ENCODE measurements around the gene FGF19. TPM values are rescaled to one million over a fixed set of nuclear protein-coding genes. Genes with fewer than 3 reads are reported as not detected.
"Not testable (repeated sequence)": the region's sequence is repeated elsewhere in the genome, so short reads cannot be mapped to it uniquely, and the experiment has no call there.

The FGF19 gene
- polyA plus RNA-seq, 2 donors: not detected

- WGBS, 2 donors: 57 to 66% methylated on average over 13 of the region's 13 CpGs
- Histone ChIP-seq H3K27ac (ENCODE audit: low read depth in 2 of 2, low read length in 1 of 2) (no peak overlapping the region), H3K27me3 (ENCODE audit: control insufficient read depth in 1 of 2, insufficient read depth in 2 of 2, low read length in 2 of 2) (peaks cover 8 to 19% of the 10 kb centered on the region in 2 donors), H3K4me3 (ENCODE audit: low read depth in 1 of 2, low read length in 2 of 2) (no peak overlapping the region), H3K9me3 (ENCODE audit: control insufficient read depth in 2 of 2, insufficient read depth in 1 of 2, low read depth in 1 of 2, low read length in 1 of 2) (peaks cover 0 to 2% of the 10 kb centered on the region in 2 donors), H3K4me1 (ENCODE audit: control insufficient read depth in 2 of 2, insufficient read depth in 2 of 2, low read length in 1 of 2) (peaks cover 3 to 8% of the 10 kb centered on the region in 2 donors), H3K36me3 (ENCODE audit: control insufficient read depth in 2 of 2, insufficient read depth in 2 of 2, low read length in 1 of 2) (no peaks in the 10 kb centered on the region)
These were observed 4.6 kb downstream of the FGF19 start for GRCh38 chr11:69699213-69699612.

GRCh38 chr11:69698362-69698761 lies 5.5 kb downstream of the FGF19 start:
- Histone ChIP-seq H3K27ac (ENCODE audit: low read depth in 2 of 2, low read length in 1 of 2) (no peak overlapping the region), H3K36me3 (ENCODE audit: control insufficient read depth in 2 of 2, insufficient read depth in 2 of 2, low read length in 1 of 2) (no peaks in the 10 kb centered on the region), H3K4me1 (ENCODE audit: control insufficient read depth in 2 of 2, insufficient read depth in 2 of 2, low read length in 1 of 2) (peaks cover 0 to 8% of the 10 kb centered on the region in 2 donors), H3K4me3 (ENCODE audit: low read depth in 1 of 2, low read length in 2 of 2) (no peak overlapping the region), H3K9me3 (ENCODE audit: control insufficient read depth in 2 of 2, insufficient read depth in 1 of 2, low read depth in 1 of 2, low read length in 1 of 2) (peaks cover 0 to 2% of the 10 kb centered on the region in 2 donors), H3K27me3 (ENCODE audit: control insufficient read depth in 1 of 2, insufficient read depth in 2 of 2, low read length in 2 of 2) (peaks cover 8 to 13% of the 10 kb centered on the region in 2 donors)
- WGBS, 2 donors: 83 to 88% methylated on average over 2 of the region's 2 CpGs

GRCh38 chr11:69697861-69698260 lies 6.0 kb downstream of the FGF19 start:
- Histone ChIP-seq H3K27me3 (ENCODE audit: control insufficient read depth in 1 of 2, insufficient read depth in 2 of 2, low read length in 2 of 2) (peaks cover 6 to 9% of the 10 kb centered on the region in 2 donors), H3K9me3 (ENCODE audit: control insufficient read depth in 2 of 2, insufficient read depth in 1 of 2, low read depth in 1 of 2, low read length in 1 of 2) (no peaks in the 10 kb centered on the region), H3K36me3 (ENCODE audit: control insufficient read depth in 2 of 2, insufficient read depth in 2 of 2, low read length in 1 of 2) (no peaks in the 10 kb centered on the region), H3K4me3 (ENCODE audit: low read depth in 1 of 2, low read length in 2 of 2) (no peak overlapping the region), H3K27ac (ENCODE audit: low read depth in 2 of 2, low read length in 1 of 2) (no peak overlapping the region), H3K4me1 (ENCODE audit: control insufficient read depth in 2 of 2, insufficient read depth in 2 of 2, low read length in 1 of 2) (peaks cover 0 to 4% of the 10 kb centered on the region in 2 donors)
- WGBS, 2 donors: 83 to 87% methylated on average over 10 of the region's 10 CpGs

GRCh38 chr11:69697469-69697843 lies 6.4 kb downstream of the FGF19 start:
- WGBS, 2 donors: 88 to 91% methylated on average over 8 of the region's 8 CpGs
- Histone ChIP-seq H3K4me3 (ENCODE audit: low read depth in 1 of 2, low read length in 2 of 2) (no peak overlapping the region), H3K27me3 (ENCODE audit: control insufficient read depth in 1 of 2, insufficient read depth in 2 of 2, low read length in 2 of 2) (peaks cover 3 to 9% of the 10 kb centered on the region in 2 donors), H3K9me3 (ENCODE audit: control insufficient read depth in 2 of 2, insufficient read depth in 1 of 2, low read depth in 1 of 2, low read length in 1 of 2) (no peaks in the 10 kb centered on the region), H3K36me3 (ENCODE audit: control insufficient read depth in 2 of 2, insufficient read depth in 2 of 2, low read length in 1 of 2) (no peaks in the 10 kb centered on the region), H3K4me1 (ENCODE audit: control insufficient read depth in 2 of 2, insufficient read depth in 2 of 2, low read length in 1 of 2) (peaks cover 0 to 4% of the 10 kb centered on the region in 2 donors), H3K27ac (ENCODE audit: low read depth in 2 of 2, low read length in 1 of 2) (no peak overlapping the region)

GRCh38 chr11:69696749-69697468 lies 6.9 kb downstream of the FGF19 start:
- 62 to 66% methylated on average over 15 of the region's 15 CpGs for WGBS, 2 donors
- Histone ChIP-seq H3K4me3 (ENCODE audit: low read depth in 1 of 2, low read length in 2 of 2) (no peak overlapping the region), H3K9me3 (ENCODE audit: control insufficient read depth in 2 of 2, insufficient read depth in 1 of 2, low read depth in 1 of 2, low read length in 1 of 2) (no peaks in the 10 kb centered on the region), H3K27ac (ENCODE audit: low read depth in 2 of 2, low read length in 1 of 2) (no peak overlapping the region), H3K27me3 (ENCODE audit: control insufficient read depth in 1 of 2, insufficient read depth in 2 of 2, low read length in 2 of 2) (peaks cover 3 to 4% of the 10 kb centered on the region in 2 donors), H3K36me3 (ENCODE audit: control insufficient read depth in 2 of 2, insufficient read depth in 2 of 2, low read length in 1 of 2) (no peaks in the 10 kb centered on the region), H3K4me1 (ENCODE audit: control insufficient read depth in 2 of 2, insufficient read depth in 2 of 2, low read length in 1 of 2) (peaks cover 0 to 4% of the 10 kb centered on the region in 2 donors)

- not testable (repeated sequence) for H3K27me3 ChIP-seq (ENCODE audit: control insufficient read depth in 1 of 2, insufficient read depth in 2 of 2, low read length in 2 of 2); H3K4me1 ChIP-seq (ENCODE audit: control insufficient read depth in 2 of 2, insufficient read depth in 2 of 2, low read length in 1 of 2); H3K9me3 ChIP-seq (ENCODE audit: control insufficient read depth in 2 of 2, insufficient read depth in 1 of 2, low read depth in 1 of 2, low read length in 1 of 2); H3K4me3 ChIP-seq (ENCODE audit: low read depth in 1 of 2, low read length in 2 of 2); H3K36me3 ChIP-seq (ENCODE audit: control insufficient read depth in 2 of 2, insufficient read depth in 2 of 2, low read length in 1 of 2); H3K27ac ChIP-seq (ENCODE audit: low read depth in 2 of 2, low read length in 1 of 2)
- 67 to 68% methylated on average over 5 to 6 of the region's 6 CpGs for WGBS, 2 donors
These were observed 7.8 kb downstream of the FGF19 start for GRCh38 chr11:69695995-69696394.

GRCh38 chr11:69695581-69695980 lies 8.2 kb downstream of the FGF19 start:
- peaks cover 1 to 3% of the 10 kb centered on the region in 2 donors for H3K27me3 ChIP-seq (ENCODE audit: control insufficient read depth in 1 of 2, insufficient read depth in 2 of 2, low read length in 2 of 2)
- no peak overlapping the region for H3K4me3 ChIP-seq (ENCODE audit: low read depth in 1 of 2, low read length in 2 of 2)
- peaks cover 0 to 1% of the 10 kb centered on the region in 2 donors for H3K4me1 ChIP-seq (ENCODE audit: control insufficient read depth in 2 of 2, insufficient read depth in 2 of 2, low read length in 1 of 2)
- no peaks in the 10 kb centered on the region for H3K9me3 ChIP-seq (ENCODE audit: control insufficient read depth in 2 of 2, insufficient read depth in 1 of 2, low read depth in 1 of 2, low read length in 1 of 2)
- no peaks in the 10 kb centered on the region for H3K36me3 ChIP-seq (ENCODE audit: control insufficient read depth in 2 of 2, insufficient read depth in 2 of 2, low read length in 1 of 2)
- 72 to 79% methylated on average over 7 of the region's 7 CpGs for WGBS, 2 donors
- no peak overlapping the region for H3K27ac ChIP-seq (ENCODE audit: low read depth in 2 of 2, low read length in 1 of 2)

GRCh38 chr11:69694781-69695180 lies 9.0 kb downstream of the FGF19 start:
- H3K27ac ChIP-seq (ENCODE audit: low read depth in 2 of 2, low read length in 1 of 2): no peak overlapping the region
- H3K27me3 ChIP-seq (ENCODE audit: control insufficient read depth in 1 of 2, insufficient read depth in 2 of 2, low read length in 2 of 2): peaks cover 0 to 3% of the 10 kb centered on the region in 2 donors
- H3K9me3 ChIP-seq (ENCODE audit: control insufficient read depth in 2 of 2, insufficient read depth in 1 of 2, low read depth in 1 of 2, low read length in 1 of 2): no peaks in the 10 kb centered on the region
- no peaks in the 10 kb centered on the region for H3K4me1 ChIP-seq (ENCODE audit: control insufficient read depth in 2 of 2, insufficient read depth in 2 of 2, low read length in 1 of 2)
- H3K36me3 ChIP-seq (ENCODE audit: control insufficient read depth in 2 of 2, insufficient read depth in 2 of 2, low read length in 1 of 2): no peaks in the 10 kb centered on the region
- no peak overlapping the region for H3K4me3 ChIP-seq (ENCODE audit: low read depth in 1 of 2, low read length in 2 of 2)
- 80 to 81% methylated on average over 10 of the region's 10 CpGs for WGBS, 2 donors

GRCh38 chr11:69692422-69692821 lies 11.4 kb downstream of the FGF19 start:
- no peaks in the 10 kb centered on the region for H3K36me3 ChIP-seq (ENCODE audit: control insufficient read depth in 2 of 2, insufficient read depth in 2 of 2, low read length in 1 of 2)
- H3K4me3 ChIP-seq (ENCODE audit: low read depth in 1 of 2, low read length in 2 of 2): no peak overlapping the region
- H3K27ac ChIP-seq (ENCODE audit: low read depth in 2 of 2, low read length in 1 of 2): no peak overlapping the region
- no peaks in the 10 kb centered on the region for H3K4me1 ChIP-seq (ENCODE audit: control insufficient read depth in 2 of 2, insufficient read depth in 2 of 2, low read length in 1 of 2)
- H3K9me3 ChIP-seq (ENCODE audit: control insufficient read depth in 2 of 2, insufficient read depth in 1 of 2, low read depth in 1 of 2, low read length in 1 of 2): no peaks in the 10 kb centered on the region
- H3K27me3 ChIP-seq (ENCODE audit: control insufficient read depth in 1 of 2, insufficient read depth in 2 of 2, low read length in 2 of 2): peaks cover 0 to 3% of the 10 kb centered on the region in 2 donors

- 70 to 73% methylated on average over 2 of the region's 2 CpGs for WGBS, 2 donors
- peaks cover 0 to 3% of the 10 kb centered on the region in 2 donors for H3K27me3 ChIP-seq (ENCODE audit: control insufficient read depth in 1 of 2, insufficient read depth in 2 of 2, low read length in 2 of 2)
These were observed 12.4 kb downstream of the FGF19 start for GRCh38 chr11:69691463-69691862.

More at GRCh38 chr11:69691463-69691862, 12.4 kb downstream of the FGF19 start:
- no peaks in the 10 kb centered on the region for H3K36me3 ChIP-seq (ENCODE audit: control insufficient read depth in 2 of 2, insufficient read depth in 2 of 2, low read length in 1 of 2)
- H3K9me3 ChIP-seq (ENCODE audit: control insufficient read depth in 2 of 2, insufficient read depth in 1 of 2, low read depth in 1 of 2, low read length in 1 of 2): no peaks in the 10 kb centered on the region
- H3K4me1 ChIP-seq (ENCODE audit: control insufficient read depth in 2 of 2, insufficient read depth in 2 of 2, low read length in 1 of 2): no peaks in the 10 kb centered on the region
- no peak overlapping the region for H3K27ac ChIP-seq (ENCODE audit: low read depth in 2 of 2, low read length in 1 of 2)
- no peak overlapping the region for H3K4me3 ChIP-seq (ENCODE audit: low read depth in 1 of 2, low read length in 2 of 2)

All from esophagus (tissue), 2 donors.